HepG2 (cell line): Measurements from ENCODE around the gene GLI3. TPM values are rescaled to one million over a fixed set of nuclear protein-coding genes. Genes with fewer than 3 reads are reported as not detected.

Source experiments
- ATAC-seq: fragments of 200-7000 bp; cut with Tn5 transposase; 3 replicates; pipeline ENCODE4 v1.9.1; 2020; ENCODE audit warnings: mild to moderate bottlenecking, moderate library complexity
- BruUV-seq: library from RNA; stranded (reverse); fragments of 400-500 nt; replicated peaks from 2 replicates; lab custom pipeline; 2021; lab: Mats Ljungman, UMichigan
- CTCF ChIA-PET: fragments of 300-600 bp; formaldehyde crosslinking; extraction: SDS; loops from one replicate; lab custom pipeline; 2021; ENCODE audit warnings: low total read pairs, inconsistent platforms, low intra/inter-chr PET ratio; lab: Yijun Ruan, JAX
- POLR2A ChIA-PET: fragments of 350-600 bp; sonication (Branson Sonifier 250); formaldehyde crosslinking; loops from one replicate; lab custom pipeline; 2020; ENCODE audit warnings: antibody characterized with exemption, inconsistent platforms; lab: Yijun Ruan, JAX
- DNase-seq: peaks from one replicate; pipeline ENCODE4 v3.0.0-alpha.2; 2015; ENCODE audit warnings: low spot score
- FAIRE-seq: peaks from 3 replicates; lab custom pipeline; 2011; peaks lifted over from hg19 to GRCh38; lab: Jason Lieb, UNC
- H2AFZ ChIP-seq: one replicate; pipeline ENCODE4 v1.6.1; 2011; ENCODE audit warnings: low read length, inconsistent platforms
- H3K27ac ChIP-seq: fragments of 300-600 bp; 3 replicates; pipeline ENCODE4 v1.8.0; 2011; ENCODE audit warnings: mixed run types, mild to moderate bottlenecking, mixed read lengths, low read length, inconsistent platforms; ENCODE audit not compliant: insufficient read depth; ENCODE audit errors: extremely low read length
- H3K27me3 ChIP-seq, 2 experiments: fragments of 200-600 bp in 1 of 2; 2 replicates in 1 of 2; 3 replicates in 1 of 2; pipeline versions ENCODE4 v1.6.0 to v1.8.0; 2011; ENCODE audit warnings: low read length in 2 of 2, mild to moderate bottlenecking in 2 of 2, moderate library complexity in 2 of 2, inconsistent platforms in 1 of 2; ENCODE audit not compliant: insufficient read depth in 2 of 2, control insufficient read depth in 1 of 2
- H3K36me3 ChIP-seq, 2 experiments: fragments of 200-600 bp in 1 of 2; replicated peaks in 1 of 2; 2 replicates in 1 of 2; 3 replicates in 1 of 2; pipeline versions ENCODE4 v1.5.1 to v1.8.0; 2011; ENCODE audit warnings: low read length in 2 of 2, inconsistent platforms in 1 of 2; ENCODE audit not compliant: insufficient read depth in 2 of 2, control insufficient read depth in 1 of 2
- H3K4me1 ChIP-seq: 2 replicates; pipeline ENCODE4 v1.5.1; 2012; ENCODE audit warnings: low read length, inconsistent platforms; ENCODE audit not compliant: insufficient read depth
- H3K4me2 ChIP-seq: 2 replicates; pipeline ENCODE4 v1.6.0; 2011; ENCODE audit warnings: low read depth, low read length, inconsistent platforms
- H3K4me3 ChIP-seq, 3 experiments: fragments of 200-600 bp in 1 of 3; sonication (generic), shearing (Covaris generic) in 1 of 3; replicated peaks in 1 of 3; 2 replicates each; pipeline ENCODE4 v1.5.1; 2011 to 2016; ENCODE audit warnings: low read length in 3 of 3, inconsistent platforms in 2 of 3, low read depth in 2 of 3, mild to moderate bottlenecking in 2 of 3, control low read depth in 1 of 3, mixed read lengths in 1 of 3; ENCODE audit not compliant: insufficient read depth in 1 of 3
- H3K79me2 ChIP-seq: one replicate; pipeline ENCODE4 v1.6.1; 2011; ENCODE audit warnings: low read length, inconsistent platforms; ENCODE audit not compliant: insufficient read depth
- H3K9ac ChIP-seq: 2 replicates; pipeline ENCODE4 v1.6.0; 2011; ENCODE audit warnings: mild to moderate bottlenecking, low read depth, low read length, inconsistent platforms; ENCODE audit not compliant: insufficient read depth
- H3K9me3 ChIP-seq: 2 replicates; pipeline ENCODE4 v1.5.1; 2012; ENCODE audit warnings: mild to moderate bottlenecking, low read length
- H4K20me1 ChIP-seq: 2 replicates; pipeline ENCODE4 v1.6.0; 2011; ENCODE audit warnings: inconsistent platforms, mild to moderate bottlenecking, low read length, moderate library complexity; ENCODE audit not compliant: insufficient read depth
- ARID4A ChIP-seq: sonication (generic); formaldehyde crosslinking; IDR thresholded peaks from 2 replicates; pipeline ENCODE4 v1.5.0; 2020; ENCODE audit warnings: mild to moderate bottlenecking, missing genetic modification reagents, borderline replicate concordance
- HDAC1 ChIP-seq: sonication (generic); formaldehyde crosslinking; IDR thresholded peaks from 2 replicates; pipeline ENCODE4 v1.5.1; 2020; ENCODE audit warnings: mild to moderate bottlenecking, missing genetic modification reagents
- MED8 ChIP-seq: sonication (generic); formaldehyde crosslinking; IDR thresholded peaks from 2 replicates; pipeline ENCODE4 v1.8.1; 2023; ENCODE audit warnings: mild to moderate bottlenecking, missing genetic modification reagents; ENCODE audit not compliant: insufficient replicate concordance
- MYC ChIP-seq: sonication (generic); formaldehyde crosslinking; IDR thresholded peaks from 2 replicates; pipeline ENCODE4 v1.9.0; 2021; ENCODE audit warnings: missing genetic modification reagents, borderline replicate concordance
- ZNF569 ChIP-seq: sonication (generic); formaldehyde crosslinking; IDR thresholded peaks from 2 replicates; pipeline ENCODE4 v1.5.0; 2020; ENCODE audit warnings: mild to moderate bottlenecking, missing genetic modification reagents, moderate library complexity, borderline replicate concordance
- WGBS: methylation state at CpG from one replicate; pipeline ENCODE4 v1.1.6; 2017; ENCODE audit warnings: low lambda C conversion rate; 5-methylcytosine and 5-hydroxymethylcytosine counted together
- in situ Hi-C: cut with HindIII; loops from 2 replicates; pipeline ENCODE4 v1.10.0; 2017; ENCODE audit warnings: low pct_unique_long_range_greater_than_20kb; ENCODE audit not compliant: extremely low pct_ligation_motif_present
- intact Hi-C: fragments of 100-400 bp; cut with micrococcal nuclease; formaldehyde crosslinking; loops from one replicate; pipeline ENCODE4 v1.10.0; 2022; ENCODE audit not compliant: unreplicated experiment
- polyA plus RNA-seq, 8 experiments: library from polyadenylated mRNA; depleted of rRNA in 3 of 8; stranded (reverse) in 7 of 8; unstranded in 1 of 8; fragments of >200 nt; fragmentation: Illumina TruSeq in 4 of 8; extraction: Trizol in 4 of 8; gene quantifications; 2 replicates each; pipeline versions ENCODE4 v1.2.1 to v1.2.3, GENCODE V29; 2011 to 2016; ENCODE audit warnings: low read depth in 4 of 8, missing spikeins in 1 of 8, mixed read lengths in 1 of 8; ENCODE audit not compliant: insufficient read depth in 1 of 8
- total RNA-seq, 5 experiments: library from RNA; depleted of rRNA; stranded (reverse); fragments of >200 nt; fragmentation: Illumina TruSeq; extraction: Trizol; gene quantifications; 2 replicates each; pipeline ENCODE4 v1.2.3, GENCODE V29; 2016; ENCODE audit warnings: low read depth in 1 of 5

Gene GLI3
- total and polyA plus RNA-seq, 2 of the 13 experiments (the other 11 are each of a cell fraction or from before 2014, with no cell fraction given) = not detected

- Histone ChIP-seq H4K20me1 (no peaks in the 10 kb centered on the region), H3K4me2 (no peak overlapping the region), H3K4me3 (no peak overlapping the region), H3K4me1 (no peaks in the 10 kb centered on the region), H3K9me3 (no peaks in the 10 kb centered on the region), H3K27ac (no peak overlapping the region), H3K36me3 (no peaks in the 10 kb centered on the region), H2AFZ (no peak overlapping the region), H3K79me2 (no peaks in the 10 kb centered on the region), H3K27me3 (peaks cover 0 to 46% of the 10 kb centered on the region in 2 experiments; a peak in 4 of 5 replicates), H3K9ac (no peak overlapping the region)
- POLR2A ChIA-PET = no interaction called here
- DNase-seq = no peak
- 2% methylated on average over 3 of the region's 3 CpGs for WGBS
- in situ Hi-C loops (no loop called here), intact Hi-C loops (no loop called here)
- no peak for FAIRE-seq
- no TSS peak for BruUV-seq
- CTCF ChIA-PET = no interaction called here
- ATAC-seq = no peak
- TF ChIP-seq MYC = no peak
- no peak for TF ChIP-seq MED8 (CRISPR knock-in tag)
- TF ChIP-seq HDAC1 = no peak
- no peak for TF ChIP-seq ZNF569 (CRISPR knock-in tag)
- TF ChIP-seq ARID4A (CRISPR knock-in tag) = no peak
Observed at GRCh38 chr7:42021631-42022030, 215.4 kb downstream of the GLI3 start.
